HT-29 (cell line): ENCODE data around the gene MYO5B. TPM values are rescaled to one million over a fixed set of nuclear protein-coding genes. Genes with fewer than 3 reads are reported as not detected.

ENCODE experiments used
- DNase-seq: peaks from one replicate; pipeline ENCODE4 v3.0.0-alpha.2; 2015; ENCODE audit warnings: low spot score
- total RNA-seq: library from RNA; depleted of rRNA; stranded (reverse); fragments of >200 nt; shearing (Covaris generic); gene quantifications from 2 replicates; pipeline ENCODE4 v1.2.3, GENCODE V29; 2014

MYO5B gene
- total RNA-seq, 1 experiment from 2014 or later = 29.3 TPM

DNA sequence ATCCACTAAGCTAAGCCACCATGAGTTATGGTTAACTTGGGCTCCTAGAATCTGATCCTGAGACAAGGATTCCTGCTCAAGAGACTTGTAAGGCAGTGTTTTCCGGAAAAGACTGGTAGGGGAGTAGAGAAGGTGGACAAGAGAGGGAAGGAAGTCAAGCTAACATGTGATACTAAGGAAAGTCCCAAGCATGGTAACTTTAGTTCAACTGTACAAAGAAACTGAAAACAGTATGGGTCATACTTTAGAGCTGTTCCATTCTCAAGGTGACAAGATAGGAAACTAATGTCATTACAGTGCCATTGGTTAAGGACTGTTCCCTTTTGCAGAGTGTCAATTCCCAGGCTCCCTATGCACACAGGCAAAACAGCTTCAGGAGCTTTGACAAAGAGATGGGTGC is 5.8 kb downstream of the MYO5B start:
- no peak for DNase-seq

DNA sequence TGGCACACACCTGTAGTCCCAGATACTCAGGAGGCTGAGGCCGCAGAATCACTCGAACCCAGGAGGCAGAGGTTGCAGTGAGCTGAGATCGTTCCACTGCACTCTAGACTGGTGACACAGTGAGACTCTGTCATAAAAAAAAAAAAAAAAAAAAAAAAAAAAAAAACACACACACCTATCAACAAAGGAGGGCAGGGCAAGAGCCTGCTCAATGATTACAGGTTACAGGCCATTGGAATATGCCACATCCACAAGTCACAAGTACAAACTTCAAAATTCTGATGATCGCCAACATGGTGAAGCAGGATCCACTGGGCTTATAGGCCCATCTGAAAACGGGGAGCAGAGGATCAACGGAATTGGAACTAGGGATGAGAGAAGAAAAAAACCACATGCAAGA is 6.3 kb downstream of the MYO5B start:
- no peak for DNase-seq

DNA sequence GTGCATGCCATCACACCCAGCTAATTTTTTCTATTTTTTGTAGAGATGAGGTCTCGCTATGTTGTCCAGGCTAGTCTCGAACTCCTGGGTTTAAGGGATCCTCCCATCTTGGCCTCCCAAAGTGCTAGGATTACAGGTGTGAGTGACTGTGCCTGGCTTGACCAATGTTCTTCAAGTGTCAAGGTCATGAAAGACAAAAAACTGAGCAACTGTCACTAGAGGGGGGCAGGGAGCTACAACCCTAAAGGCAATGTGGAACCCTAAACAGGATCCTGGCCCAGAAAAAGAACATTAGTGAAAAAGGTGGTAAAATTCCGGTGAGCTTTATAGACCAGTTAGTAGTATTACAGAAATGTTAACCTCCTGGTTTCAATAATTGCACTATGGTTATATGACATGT is 7.3 kb downstream of the MYO5B start:
- DNase-seq = no peak

DNA sequence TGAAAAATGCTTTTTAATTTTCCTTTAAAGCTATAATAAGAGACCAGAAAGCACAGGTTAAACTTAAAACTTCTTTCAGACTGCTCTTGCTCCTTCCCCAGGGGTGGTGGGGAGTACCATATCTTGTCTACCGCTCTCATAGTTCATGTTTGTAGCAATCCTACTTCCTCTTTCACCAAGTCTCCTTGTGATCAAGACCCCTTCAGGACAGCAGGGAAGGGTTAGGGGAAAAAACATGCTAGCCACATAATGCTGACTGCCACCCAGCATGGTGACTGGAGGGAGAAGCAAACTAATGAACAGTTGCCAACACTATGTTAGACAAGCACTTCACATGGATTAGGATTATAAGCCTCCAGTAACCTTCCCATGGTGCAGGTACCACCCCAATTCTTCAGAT is 8.6 kb downstream of the MYO5B start:
- no peak for DNase-seq

DNA sequence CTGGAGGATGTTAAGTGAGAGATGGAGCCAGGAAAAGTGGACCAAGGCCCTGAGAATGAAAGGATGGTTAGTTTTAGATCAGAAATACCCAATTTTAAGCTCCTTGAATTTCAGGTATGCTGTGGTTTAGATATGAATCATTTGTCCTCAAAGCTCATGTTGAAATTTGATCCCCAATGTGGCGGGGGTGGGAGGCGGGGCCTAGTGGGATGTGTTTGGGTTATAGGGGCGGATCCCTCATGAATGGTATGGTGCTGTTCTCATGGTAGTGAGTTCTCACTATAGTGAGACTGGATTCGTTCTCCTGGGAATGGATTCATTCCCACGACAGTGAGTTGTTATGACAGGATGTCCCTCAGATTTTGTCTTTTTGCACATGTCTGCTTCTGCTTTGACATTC is 11.4 kb downstream of the MYO5B start:
- peak; percentile 11 for DNase-seq

DNA sequence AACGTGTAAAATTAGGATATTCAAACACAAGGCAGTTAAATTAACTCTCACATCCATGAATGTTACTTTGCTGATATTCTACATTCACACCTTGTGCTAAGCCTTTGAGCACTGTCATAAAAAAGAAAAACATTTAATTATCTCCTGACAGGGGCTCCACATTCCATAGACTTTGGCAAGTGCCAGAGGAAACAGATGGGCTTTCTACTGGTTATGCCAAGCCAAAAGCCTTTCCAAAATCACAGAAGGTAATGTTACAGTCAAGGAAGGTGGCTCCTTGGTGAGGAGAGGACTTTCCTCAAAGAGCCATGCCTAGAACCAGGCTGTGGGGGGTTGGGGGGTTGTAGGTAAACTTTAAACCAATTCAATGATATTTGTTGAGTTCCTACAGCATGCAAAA is 12.4 kb downstream of the MYO5B start:
- DNase-seq = no peak

DNA sequence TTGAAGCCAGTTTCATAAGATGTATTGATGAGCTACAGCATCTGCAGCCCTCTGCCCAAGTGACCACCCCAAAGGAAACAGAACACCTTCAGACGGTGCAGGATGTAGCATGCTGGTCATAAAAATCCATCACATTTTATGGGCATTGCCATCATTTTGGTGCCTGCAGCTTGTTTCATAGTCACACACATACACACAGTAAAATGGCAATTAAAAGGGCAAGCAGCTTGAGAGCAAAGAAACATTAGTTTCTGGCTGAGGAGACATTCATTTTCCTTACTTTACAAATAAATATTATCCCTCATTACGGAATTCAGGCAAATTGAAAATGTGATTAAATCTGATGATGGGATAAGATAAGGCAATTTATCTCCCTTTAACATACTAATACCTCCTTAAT is 13.4 kb downstream of the MYO5B start:
- no peak for DNase-seq

DNA sequence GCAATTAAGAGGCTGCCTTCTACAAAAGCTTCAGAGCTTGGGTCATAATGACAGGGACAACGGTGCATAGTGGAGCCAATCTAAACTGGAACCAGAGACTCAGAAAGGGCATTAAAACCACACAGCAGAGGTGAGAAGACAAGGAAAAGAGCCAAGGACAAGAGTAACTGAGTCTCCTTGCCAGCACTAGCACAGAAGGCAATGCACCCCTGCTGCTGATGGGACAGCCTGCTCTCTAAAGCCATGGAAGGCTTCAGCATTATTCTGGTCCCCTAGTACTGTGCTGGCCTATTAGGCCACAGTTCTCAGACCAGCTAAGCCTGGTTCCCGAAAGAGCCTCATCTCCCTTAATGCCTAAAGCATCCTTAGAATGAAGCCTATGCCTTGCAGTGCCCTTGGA is 15.5 kb downstream of the MYO5B start:
- DNase-seq = no peak

DNA sequence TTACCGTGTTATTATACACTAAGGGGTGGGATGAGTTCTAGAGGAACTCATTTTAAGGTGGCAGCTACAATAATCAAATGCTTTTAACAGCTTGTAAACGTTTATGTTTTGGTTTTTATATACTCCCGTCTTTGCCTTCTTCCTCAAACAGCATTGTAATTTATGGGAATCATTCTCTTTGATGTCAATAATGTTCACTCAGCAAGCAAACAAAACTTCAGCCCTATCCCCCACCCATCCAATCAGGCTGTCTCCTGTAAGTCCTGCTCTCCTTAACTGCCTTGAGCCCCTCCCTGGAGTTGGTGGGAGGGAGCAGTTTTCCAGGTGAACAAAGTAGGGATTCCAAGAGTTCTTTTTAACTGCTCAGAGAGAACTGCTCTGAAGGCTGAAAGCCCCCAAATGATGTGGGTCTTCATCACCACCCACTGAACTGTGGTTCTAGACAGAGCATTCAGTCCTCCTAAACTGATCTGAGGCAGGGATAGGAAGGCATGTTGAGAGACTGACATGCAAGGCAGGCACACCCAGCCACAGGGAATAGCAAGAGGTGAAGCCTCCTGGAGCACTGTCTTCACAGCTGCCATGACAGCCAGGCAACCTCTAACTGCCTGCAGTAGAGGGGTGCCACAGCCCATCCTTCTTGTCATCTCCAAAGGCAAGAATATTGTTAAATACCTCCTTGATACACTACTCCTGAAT is 17.5 kb downstream of the MYO5B start:
- peak; percentile 12 for DNase-seq

DNA sequence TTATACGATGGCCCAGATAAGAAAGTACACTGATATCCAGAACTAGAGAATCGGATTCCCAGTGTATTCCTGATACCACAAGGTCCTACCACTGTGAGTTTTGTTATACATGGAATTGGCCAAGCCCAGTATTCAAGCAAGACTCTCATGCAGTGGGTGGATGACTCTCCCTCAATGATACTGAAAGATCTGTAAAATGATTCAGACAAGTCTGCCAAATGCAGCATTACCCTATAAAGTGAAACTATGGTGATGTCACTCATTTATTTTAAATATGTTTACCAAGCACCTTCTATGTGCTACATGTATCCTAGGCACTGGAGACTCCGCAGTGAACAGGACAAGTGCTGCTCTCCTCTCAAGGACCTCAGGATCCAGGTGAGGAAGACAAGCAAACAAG is 22.6 kb downstream of the MYO5B start:
- DNase-seq = no peak

DNA sequence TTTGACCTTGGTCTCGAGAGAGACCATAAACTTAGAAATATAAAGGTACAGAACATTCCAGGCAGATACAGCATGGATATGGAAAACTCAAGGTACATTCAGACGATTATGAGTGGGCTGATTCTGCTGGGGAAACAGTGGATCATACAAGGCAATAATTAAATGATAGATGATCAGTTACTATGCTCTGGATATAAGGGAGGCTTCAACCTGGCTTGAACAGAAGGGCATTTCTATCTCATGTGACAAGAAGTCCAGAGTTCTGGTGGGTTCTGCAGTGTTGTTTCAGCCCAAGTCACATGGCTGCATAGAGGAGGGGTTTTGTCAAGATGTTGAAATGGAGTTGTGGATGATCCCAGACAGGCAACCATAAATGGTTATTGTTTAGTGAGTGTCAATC is 23.5 kb downstream of the MYO5B start:
- DNase-seq = no peak

DNA sequence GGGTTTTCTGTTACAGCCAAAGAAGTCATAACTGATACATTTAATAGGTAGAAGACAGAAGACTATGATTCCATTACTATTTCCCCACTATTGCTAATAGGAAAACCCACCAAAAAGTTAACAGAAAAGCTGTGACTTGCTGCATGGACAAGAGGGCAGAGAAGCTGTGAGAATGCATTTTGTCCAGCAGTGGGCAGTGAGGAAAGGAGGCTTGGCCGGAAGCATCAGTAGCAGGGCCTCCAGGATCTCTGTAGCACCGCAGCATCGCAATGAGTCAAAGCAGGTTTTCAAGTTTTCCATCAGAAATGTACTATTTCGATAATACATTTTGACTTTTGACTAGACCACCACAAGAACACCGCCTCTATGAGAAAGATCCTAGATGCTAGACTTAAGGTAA is 24.9 kb downstream of the MYO5B start:
- DNase-seq = no peak

DNA sequence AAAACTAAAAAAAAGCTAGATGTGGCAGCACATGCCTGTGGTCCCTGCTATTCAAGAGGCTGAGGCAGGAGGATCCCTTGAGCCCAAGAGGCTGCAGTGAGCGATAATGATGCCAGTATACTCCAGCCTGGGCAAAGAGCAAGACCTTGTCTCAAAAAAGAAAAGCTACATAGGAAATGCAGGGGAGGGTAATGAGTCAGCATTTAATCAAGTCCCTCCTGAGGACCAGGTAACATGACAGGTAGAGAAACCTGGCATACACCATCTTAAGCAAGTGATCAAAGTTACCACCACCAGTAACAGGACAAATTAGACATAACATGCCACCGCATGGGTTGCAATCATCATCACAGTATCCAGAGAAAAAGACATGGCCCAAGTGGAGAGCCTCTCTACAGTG is 25.8 kb downstream of the MYO5B start:
- no peak for DNase-seq

DNA sequence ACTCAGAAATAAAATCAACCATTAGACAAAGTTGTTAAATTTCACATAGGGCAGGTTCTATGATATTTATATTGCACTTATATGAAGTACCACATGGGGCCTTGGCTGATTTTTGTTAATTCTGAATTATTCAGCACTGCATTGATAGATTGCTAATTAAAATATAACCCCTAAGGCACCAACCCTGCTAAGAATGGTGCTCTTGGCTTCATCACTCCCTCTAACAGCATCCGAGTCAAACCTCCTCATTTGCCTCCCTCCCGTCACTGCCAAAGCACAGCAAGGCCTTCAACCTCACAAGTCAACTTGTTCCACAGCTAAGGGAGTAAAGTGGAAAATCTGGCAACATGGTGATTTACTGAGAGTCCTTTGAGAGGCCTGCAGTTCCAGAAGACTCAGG is 27.0 kb downstream of the MYO5B start:
- no peak for DNase-seq

DNA sequence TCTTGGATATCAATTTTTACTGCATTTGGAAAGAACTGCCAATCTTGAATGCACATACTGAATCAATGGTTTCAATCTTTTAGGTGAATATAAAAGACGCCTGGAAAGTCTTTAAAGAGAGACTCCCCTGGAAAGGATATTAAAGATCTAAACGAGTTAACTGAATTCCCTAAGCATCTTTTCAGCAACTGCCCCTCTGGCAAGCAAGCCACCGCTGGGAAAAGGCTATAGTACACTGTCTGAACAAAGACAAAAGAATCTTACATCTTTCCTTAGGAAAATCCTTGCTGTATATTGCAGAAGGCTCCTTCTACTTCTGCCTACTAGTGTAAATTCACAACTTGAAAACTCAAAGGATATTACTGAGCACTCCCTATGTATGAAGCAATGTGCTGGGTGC is 28.0 kb downstream of the MYO5B start:
- no peak for DNase-seq

DNA sequence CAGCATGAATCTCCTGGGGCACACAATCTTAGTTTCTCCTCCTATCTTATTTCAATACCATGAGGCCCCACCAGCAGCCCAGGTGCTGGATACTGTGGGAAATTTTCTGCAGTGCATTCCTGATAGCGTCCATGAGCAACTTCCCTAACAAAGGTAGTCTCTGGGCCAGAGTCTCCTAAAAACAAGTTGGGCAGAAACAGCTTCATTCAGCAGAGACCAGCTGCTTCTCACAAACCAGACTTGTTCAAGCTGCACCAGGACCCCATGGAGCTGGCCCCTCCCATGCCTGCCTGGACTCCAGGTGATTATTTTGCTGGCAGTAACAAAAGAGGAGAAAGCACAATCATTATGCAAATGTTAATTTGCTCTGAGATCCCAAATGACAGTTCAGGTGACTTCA is 31.4 kb downstream of the MYO5B start:
- no peak for DNase-seq

DNA sequence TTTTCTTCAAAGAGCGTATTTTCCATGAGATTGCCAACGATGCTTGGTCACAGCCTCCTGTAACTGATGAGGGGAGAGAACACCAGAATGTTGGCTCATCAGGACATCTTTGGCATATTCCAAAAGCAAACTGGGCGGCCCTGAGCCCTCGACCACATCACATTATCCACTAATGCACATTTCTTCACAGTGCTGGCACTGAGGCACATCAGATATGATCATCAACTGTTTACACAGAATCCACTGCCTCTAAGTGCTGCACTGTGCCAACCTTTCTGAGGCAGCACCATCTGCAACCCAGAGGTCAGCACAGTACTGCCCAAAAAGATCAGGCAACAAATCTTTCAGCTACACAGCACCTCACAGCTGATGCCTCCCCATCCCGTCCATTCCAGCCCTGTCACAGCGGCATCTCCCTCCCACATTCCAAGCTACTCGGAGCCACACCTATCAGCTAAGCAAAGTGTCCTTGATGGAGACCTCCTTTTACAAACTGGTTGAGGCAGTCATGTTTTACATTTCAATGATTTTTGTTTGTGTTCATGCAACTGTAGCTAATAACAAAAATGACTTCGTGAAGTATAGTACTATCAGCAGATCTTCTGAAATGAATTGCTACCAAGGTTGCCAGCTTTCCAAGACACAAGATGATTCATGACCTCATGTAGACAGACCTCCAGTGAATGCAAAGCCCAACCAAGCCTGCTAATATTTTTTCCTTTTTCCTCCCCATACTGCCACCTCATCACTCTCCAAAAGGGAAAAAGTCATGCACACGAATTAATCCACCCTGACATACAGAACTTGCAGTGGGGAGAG is 32.3 kb downstream of the MYO5B start:
- no peak for DNase-seq

DNA sequence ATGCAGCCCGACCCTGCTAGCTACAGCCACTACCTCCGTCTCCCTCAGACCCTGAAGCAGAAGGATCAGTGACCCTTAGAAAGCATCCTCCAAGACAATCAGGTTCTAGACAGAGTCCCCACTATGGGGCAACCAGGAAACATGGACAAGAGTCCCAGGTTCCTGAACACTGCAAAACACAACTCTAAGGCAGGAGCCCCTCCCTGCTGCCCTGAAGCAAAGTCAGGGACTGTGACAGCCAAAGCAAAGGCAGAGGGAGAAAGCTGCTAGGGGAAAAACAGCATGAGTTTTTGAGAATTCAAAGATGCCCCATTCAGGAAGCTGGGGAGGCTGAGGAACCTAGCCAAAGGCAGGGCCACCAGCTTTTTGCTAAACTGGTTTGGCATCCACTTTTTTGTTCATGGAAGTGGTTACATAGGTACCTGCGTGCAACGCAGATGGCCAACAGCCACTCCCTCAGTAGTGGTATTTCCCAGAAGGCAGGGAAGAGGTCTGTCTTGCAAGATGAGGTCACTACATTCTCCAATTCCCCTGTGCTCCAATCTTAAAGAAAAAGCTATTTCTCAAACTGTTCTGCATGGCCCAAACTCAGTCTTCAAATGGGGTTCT is 33.2 kb downstream of the MYO5B start:
- no peak for DNase-seq

DNA sequence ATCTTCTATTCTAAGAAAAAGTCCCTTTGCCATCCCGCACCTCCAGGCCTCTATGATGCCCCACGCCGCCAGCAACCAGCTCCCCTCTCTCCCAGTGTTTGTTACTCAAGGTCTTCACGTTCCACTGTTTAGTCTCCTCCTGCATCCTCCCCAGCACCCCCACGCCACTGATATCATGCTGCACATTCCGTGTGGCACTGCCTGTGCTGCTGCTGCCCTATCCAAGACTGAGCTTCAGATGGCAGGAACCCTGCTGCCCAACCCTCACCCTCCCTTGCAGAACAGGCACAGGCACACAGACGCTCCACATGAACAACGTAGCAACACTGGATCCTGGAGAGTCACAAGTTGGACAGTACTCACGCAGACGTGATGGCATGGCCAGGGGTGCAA is 35.3 kb downstream of the MYO5B start:
- DNase-seq = no peak

DNA sequence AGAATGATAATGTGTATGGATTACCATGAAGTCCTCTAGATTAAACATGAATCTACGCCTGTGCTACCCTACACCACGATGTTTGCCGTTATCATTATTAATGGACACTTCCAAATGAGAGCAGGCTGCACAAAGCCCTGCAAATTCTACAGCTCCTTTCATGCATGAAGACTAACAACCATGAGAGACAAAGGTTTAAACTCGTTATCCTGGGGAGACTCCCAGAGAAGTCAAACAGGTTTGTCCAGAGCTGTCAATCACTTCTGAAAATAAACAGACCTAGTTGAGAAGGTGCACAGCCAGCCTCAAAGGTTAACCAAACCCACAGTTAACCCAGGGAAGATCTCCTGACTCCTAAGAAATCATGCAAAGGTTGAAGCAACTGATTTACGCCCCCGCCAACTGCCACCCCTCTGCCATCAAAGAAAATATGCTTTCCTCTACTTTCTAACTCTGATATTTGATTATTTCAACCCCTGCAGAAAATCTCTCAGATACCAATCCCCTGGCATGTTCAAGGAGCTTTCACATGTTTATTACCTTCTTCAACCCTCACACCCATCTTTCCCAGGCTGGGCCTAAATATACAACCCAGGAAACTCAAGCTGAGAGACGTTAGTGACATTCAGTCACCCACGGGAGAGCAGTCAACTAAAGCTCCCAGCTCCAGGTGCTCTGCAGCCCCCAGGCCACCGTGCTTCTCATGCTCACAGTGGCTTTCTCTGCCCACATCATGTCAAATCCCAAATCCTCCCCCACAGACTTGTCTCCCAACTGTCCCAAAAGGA is 35.9 kb downstream of the MYO5B start:
- DNase-seq = peak; percentile 88

DNA sequence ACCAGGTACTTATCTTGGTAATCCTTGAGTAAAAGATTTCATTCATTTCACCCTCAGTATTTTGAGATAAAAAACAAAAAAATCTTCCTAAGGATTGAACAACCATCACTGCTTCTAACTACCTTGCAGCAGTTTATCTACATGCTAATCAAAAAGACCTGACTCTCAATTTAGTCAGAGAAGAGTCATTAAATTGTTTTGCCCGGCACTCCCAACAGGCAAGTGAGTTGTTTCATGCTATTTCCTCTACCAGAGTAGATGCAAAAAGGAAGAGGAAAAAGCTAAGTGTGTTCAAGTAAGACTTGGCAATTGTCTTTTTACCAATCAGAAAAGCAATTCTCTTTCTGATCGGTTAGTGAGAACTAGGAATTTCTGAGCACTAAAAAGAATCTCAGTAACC is 39.5 kb downstream of the MYO5B start:
- no peak for DNase-seq

DNA sequence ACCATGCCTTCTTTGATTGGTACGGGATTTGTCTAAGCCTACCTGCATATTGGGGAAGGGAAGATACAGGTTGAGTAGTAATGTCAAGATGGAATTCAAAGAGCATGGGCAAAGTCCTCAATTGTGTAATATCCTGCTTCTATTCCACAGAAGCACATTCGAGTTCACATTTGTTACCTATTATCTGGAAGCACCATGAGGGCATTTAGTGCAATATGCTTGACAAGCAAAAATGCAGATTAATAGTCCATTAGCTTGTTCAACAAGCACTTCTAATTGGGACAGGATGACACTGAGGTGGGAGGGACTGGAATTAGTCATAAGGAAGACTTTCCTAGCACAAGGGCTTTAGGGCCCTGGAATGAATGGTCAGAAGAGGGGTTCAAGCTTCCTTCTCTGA is 40.5 kb downstream of the MYO5B start:
- no peak for DNase-seq
